ENCODE data around the gene ECSCR.
"Not testable (repeated sequence)": the region's sequence is repeated elsewhere in the genome, so short reads cannot be mapped to it uniquely, and the experiment has no call there.

The ECSCR gene

GRCh38 chr5:139462586-139463276, at the start of gene ECSCR:
TSS of gene ECSCR (minus strand) at chr5:139462743. CDS start at chr5:139462670, 73 bp downstream.
- H3K4me3 ChIP-seq (ENCODE audit: low read length) = no peak within 1 kb of the TSS
- DNase-seq (ENCODE audit: low read depth) = no peak
- no peak for TF ChIP-seq CTCF (IDR thresholded peaks at IDR 0.05; ENCODE audit: insufficient read depth, low read depth, low read length, missing control alignments)

DNA sequence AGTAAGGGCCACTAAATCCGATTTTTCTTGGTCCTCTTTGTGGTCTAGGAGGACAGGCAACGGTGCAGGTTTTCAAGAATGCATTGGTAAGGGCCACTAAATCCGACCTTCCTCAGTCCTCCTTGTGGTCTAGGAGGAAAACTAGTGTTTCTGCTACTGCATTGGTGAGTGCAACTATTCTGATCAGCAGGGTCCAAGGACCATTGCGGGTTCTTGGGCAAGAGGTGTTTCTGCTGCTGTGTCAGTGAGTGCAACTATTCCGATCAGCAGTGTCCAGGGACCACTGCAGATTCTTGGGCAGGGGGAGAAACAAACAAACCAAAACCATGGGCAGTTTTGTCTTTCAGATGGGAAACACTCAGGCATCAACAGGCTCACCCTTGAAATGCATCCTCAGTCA, 42.2 kb upstream of the ECSCR start:
- not testable (repeated sequence) for H3K4me3 ChIP-seq (ENCODE audit: low read length); DNase-seq (ENCODE audit: low read depth)

DNA sequence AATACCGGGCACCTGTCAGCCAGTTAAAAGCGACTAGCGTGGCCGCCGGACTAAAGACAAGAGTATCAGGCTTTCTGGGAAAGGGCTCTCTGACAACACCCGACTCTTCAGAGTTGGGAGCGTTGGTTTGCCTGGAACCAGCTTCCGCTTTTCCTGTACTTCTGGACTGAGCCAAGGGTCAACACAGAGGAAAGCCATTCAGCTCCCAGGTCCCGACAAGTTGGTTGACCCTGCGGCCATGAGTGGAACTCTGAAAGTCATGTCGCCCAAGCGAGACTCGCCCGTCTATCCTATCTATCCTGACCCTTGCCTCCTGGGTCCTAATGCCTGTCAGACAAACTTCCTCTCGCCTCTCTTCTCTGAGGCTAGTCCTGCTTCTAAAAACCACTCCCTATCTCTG, 41.3 kb upstream of the ECSCR start:
- not testable (repeated sequence) for H3K4me3 ChIP-seq (ENCODE audit: low read length); DNase-seq (ENCODE audit: low read depth)

- H3K4me3 ChIP-seq (ENCODE audit: low read length); DNase-seq (ENCODE audit: low read depth): not testable (repeated sequence)
Observed at GRCh38 chr5:139503036-139503817, 40.7 kb upstream of the ECSCR start.

DNA sequence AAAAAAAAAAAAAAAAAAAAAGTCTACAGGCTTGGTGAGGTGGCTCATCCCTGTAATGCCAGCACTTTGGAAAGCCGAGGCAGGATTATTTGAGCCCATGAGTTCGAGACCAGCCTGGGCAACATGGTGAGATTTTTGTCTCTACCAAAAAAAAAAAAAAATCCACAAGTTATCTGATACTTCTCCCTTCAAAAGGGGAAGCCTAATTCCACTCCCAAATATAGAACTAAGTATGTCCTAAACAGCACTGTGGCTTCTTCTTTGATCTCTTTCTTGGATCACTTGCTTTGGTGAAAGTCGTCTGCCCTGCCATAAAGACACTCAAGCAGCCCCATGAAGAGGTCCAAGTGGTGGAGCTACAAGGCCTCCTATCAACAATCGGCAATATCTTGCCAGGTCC, 38.8 kb upstream of the ECSCR start:
- no peak overlapping the region for H3K4me3 ChIP-seq (ENCODE audit: low read length)
- TF ChIP-seq CTCF (IDR thresholded peaks at IDR 0.05; ENCODE audit: insufficient read depth, low read depth, low read length, missing control alignments) = no peak
- no peak for DNase-seq (ENCODE audit: low read depth)

GRCh38 chr5:139495638-139496435, 33.3 kb upstream of the ECSCR start:
- DNase-seq (ENCODE audit: low read depth) = peak; percentile 82
- H3K4me3 ChIP-seq (ENCODE audit: low read length) = no peak overlapping the region
- no peak for TF ChIP-seq CTCF (IDR thresholded peaks at IDR 0.05; ENCODE audit: insufficient read depth, low read depth, low read length, missing control alignments)

DNA sequence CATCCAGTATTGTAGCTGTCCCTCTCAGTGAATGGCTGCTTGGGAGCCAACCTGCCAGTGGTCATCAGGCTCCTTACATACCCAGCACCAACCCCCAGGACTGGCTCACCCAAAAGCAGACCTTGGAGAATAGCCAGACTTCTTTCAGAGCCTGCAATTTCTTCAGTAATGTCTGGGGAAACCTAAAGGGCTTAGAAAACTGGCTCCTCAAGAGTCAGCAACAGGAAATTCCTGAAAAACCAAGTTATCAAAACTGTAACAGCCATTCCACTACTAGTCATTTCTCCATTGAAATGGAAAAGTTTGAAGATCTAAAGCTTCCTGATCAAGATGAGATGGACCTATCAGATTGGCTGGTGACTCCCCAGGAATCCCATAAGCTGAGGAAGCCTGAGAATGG, 32.3 kb upstream of the ECSCR start:
- TF ChIP-seq CTCF (IDR thresholded peaks at IDR 0.05; ENCODE audit: insufficient read depth, low read depth, low read length, missing control alignments) = no peak
- no peak overlapping the region for H3K4me3 ChIP-seq (ENCODE audit: low read length)
- peak; percentile 81 for DNase-seq (ENCODE audit: low read depth)

DNA sequence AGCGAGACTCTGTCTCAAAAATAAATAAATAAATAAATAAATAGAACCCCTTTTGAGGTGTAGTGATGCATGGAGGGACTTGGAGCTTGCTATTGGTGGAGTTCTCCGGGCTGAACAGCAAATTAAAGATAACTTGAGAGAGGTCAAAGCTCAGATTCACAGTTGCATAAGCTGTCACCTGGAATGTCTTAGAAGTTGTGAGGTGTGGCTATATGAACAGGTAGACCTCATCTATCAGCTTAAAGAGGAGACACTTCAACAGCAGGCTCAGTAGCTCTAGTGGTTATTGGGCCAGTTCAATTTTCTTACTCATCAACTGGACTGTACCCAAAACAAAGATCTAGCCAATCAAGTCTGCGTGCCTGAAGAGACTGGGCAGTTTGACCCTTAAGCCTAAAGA, 31.7 kb upstream of the ECSCR start:
- TF ChIP-seq CTCF (IDR thresholded peaks at IDR 0.05; ENCODE audit: insufficient read depth, low read depth, low read length, missing control alignments) = no peak
- H3K4me3 ChIP-seq (ENCODE audit: low read length) = no peak overlapping the region
- no peak for DNase-seq (ENCODE audit: low read depth)

Data from epithelial cell of esophagus (primary cell).